ENCODE results near the gene MAP2K5. TPM values are rescaled to one million over a fixed set of nuclear protein-coding genes. Genes with fewer than 3 reads are reported as not detected.

MAP2K5 gene
- total RNA-seq, 2 donors from 2014 or later, result 19.1 to 23.0 TPM

DNA sequence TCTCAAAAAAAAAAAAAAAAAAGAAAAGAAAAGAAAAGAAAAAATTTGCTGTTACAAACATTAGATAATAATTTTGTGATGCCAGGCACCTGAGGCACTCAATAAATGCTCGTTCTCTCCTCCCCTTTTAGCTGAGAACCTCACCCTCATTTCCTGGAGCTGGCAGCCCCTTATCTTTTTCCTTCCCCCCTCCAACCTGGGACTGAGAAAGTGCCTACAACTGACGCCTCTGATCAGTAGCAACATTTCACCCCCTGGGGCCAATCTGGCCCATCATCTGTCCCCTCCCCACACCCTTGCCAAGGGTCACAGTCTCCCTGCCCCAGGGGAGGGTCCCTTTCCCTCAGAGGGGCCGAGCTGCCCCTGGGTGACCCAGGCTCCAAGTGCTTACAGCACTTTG is 309.9 kb downstream of the MAP2K5 start:
- no peak for DNase-seq

DNA sequence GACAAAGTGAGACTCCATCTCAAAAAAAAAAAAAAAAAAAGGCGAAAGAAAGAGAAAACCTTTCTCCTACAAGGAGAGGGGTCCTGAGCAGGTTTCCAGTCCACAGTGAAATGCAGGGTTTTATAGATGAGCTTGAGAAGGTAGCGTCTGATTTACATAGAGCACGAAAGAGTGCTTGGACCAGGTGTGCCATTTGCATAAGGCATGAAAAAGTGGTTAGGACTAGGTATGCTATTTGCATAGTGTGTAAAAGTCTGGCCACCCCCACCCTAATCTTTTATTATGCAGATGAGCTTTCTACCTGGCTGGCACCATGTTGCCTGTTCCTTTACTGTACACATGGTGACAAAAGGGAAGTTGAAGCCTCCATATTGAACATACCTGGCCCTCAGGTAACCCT is 311.0 kb downstream of the MAP2K5 start:
- intact Hi-C loops (cut with DNase I, micrococcal nuclease), result no loop called here
- ATAC-seq (no peak), DNase-seq (no peak)

More for the DNA sequence above, 309.9 kb downstream of the MAP2K5 start:
- intact Hi-C loops (cut with DNase I, micrococcal nuclease), result no loop called here
- ATAC-seq, result no peak

DNA sequence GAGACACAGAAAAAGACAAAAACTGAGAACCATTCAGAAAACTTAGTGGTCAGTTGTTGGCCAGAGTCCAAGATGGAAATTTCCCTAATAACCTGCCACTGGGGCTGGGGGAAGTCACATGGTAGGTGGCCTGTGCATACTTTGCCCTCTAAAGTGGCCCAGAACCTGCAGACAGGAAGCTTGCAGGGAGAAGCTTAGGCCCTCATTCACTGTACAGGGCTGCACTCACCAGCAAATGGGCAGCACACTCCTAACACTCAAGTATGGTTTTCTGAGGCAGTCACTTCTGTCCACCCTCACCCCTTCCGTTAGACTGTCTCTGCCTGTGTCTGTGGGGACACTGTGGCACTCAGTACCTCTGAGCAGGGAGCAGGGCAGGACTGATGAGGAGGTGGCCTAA is 311.9 kb downstream of the MAP2K5 start:
- ATAC-seq (no peak), DNase-seq (no peak)
- intact Hi-C loops (cut with DNase I, micrococcal nuclease), result no loop called here

DNA sequence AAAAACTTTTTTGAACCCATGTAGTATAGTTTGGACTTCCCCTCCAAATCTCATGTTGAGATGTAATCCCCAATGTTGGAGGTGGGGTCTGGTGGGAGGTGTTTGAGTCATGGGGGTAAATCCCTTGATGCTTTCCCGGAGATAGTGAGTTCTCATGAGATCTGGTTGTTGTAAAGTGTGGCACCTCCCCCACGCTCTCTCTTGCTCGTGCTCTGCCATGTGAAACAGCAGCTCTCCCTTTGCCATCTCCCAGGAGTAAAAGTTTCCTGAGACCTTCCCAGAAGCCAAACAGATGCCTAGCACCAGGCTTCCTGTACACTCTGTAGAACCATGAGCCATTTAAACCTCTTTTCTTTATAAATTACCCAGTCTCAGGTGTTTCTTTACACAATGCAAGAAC is 313.3 kb downstream of the MAP2K5 start:
- DNase-seq (no peak), ATAC-seq (no peak)
- intact Hi-C loops (cut with DNase I, micrococcal nuclease), result no loop called here

Other genes with a start within 250 kb of the MAP2K5 start
- gene C15orf61, start 21.6 kb upstream of the MAP2K5 start, total RNA-seq, result 1 to 10 TPM; 5.5 to 7.0 TPM

Data from left colon (tissue), 2 donors.